OCI-LY3 (cell line): ENCODE measurements around the gene ZNF337.

Experiments used
- H2AFZ ChIP-seq: fragments of 200-600, 300-600 bp; shearing (Covaris generic); 2 replicates; pipeline ENCODE4 v1.6.0; 2014; ENCODE audit warnings: antibody characterized with exemption, low read depth, low read length
- H3K27ac ChIP-seq: fragments of 200-600, 300-600 bp; sonication (generic); 2 replicates; pipeline ENCODE4 v1.5.1; 2014; ENCODE audit warnings: mild to moderate bottlenecking, low read length, moderate library complexity, mixed read lengths
- H3K27me3 ChIP-seq: fragments of 200-600, 300-600 bp; sonication (generic); 2 replicates; pipeline ENCODE4 v1.6.1; 2014; ENCODE audit warnings: low read depth, low read length, mixed read lengths
- H3K36me3 ChIP-seq: fragments of 200-600, 300-600 bp; sonication (generic); replicated peaks from 2 replicates; pipeline ENCODE3; 2014; ENCODE audit warnings: low read depth, low read length, mixed read lengths
- H3K4me1 ChIP-seq: fragments of 300-600, 200-600 bp; sonication (generic); 2 replicates; pipeline ENCODE4 v1.6.1; 2014; ENCODE audit warnings: low read length, mixed read lengths
- H3K4me2 ChIP-seq: fragments of 200-600, 300-600 bp; sonication (generic); 2 replicates; pipeline ENCODE4 v1.6.1; 2014; ENCODE audit warnings: low read length, mixed read lengths
- H3K4me3 ChIP-seq: fragments of 300-600, 200-600 bp; sonication (generic); 2 replicates; pipeline ENCODE4 v1.5.1; 2014; ENCODE audit warnings: antibody characterized with exemption, mild to moderate bottlenecking, low read length, moderate library complexity
- H3K79me2 ChIP-seq: fragments of 300-600, 200-600 bp; shearing (Covaris generic); 2 replicates; pipeline ENCODE4 v1.6.1; 2014; ENCODE audit warnings: mild to moderate bottlenecking, low read length, mixed read lengths
- H3K9ac ChIP-seq: fragments of 300-600, 200-600 bp; shearing (Covaris generic); 2 replicates; pipeline ENCODE4 v1.6.0; 2014; ENCODE audit warnings: mild to moderate bottlenecking, low read length, moderate library complexity
- H3K9me3 ChIP-seq: fragments of 200-600, 300-600 bp; shearing (Covaris generic); 2 replicates; pipeline ENCODE4 v1.6.1; 2014; ENCODE audit warnings: low read length, mixed read lengths; ENCODE audit not compliant: insufficient read depth
- H4K20me1 ChIP-seq: fragments of 200-600, 300-600 bp; sonication (generic); 2 replicates; pipeline ENCODE4 v1.6.1; 2016; ENCODE audit warnings: low read length, mixed read lengths; ENCODE audit not compliant: insufficient read depth
- CTCF ChIP-seq: fragments of 200-600, 300-600 bp; sonication (generic); IDR thresholded peaks from 2 replicates; pipeline ENCODE4 v1.5.1; 2014; ENCODE audit warnings: antibody characterized with exemption, low read length, low read depth
- EZH2phosphoT487 ChIP-seq: fragments of 200-600 bp; shearing (Covaris generic); IDR thresholded peaks from 2 replicates; pipeline ENCODE4 v1.6.1; 2018; ENCODE audit warnings: antibody characterized with exemption, mixed run types, low read depth

Gene ZNF337

GRCh38 chr20:25696371-25697131, at the start of gene ZNF337:
Gene ZNF337, minus strand, starts transcription at chr20:25696853. Its CDS starts 10,436 bp downstream, at chr20:25686417.
- peak within 1 kb of the TSS; percentile 89 for H3K9ac ChIP-seq
- no peaks in the 10 kb centered on the region for H4K20me1 ChIP-seq
- peaks cover 38% of the 10 kb centered on the region for H3K79me2 ChIP-seq
- no peaks in the 10 kb centered on the region for H3K27me3 ChIP-seq
- H3K4me3 ChIP-seq: peak within 1 kb of the TSS; percentile 83
- H3K4me2 ChIP-seq: peak within 1 kb of the TSS; percentile 72
- peaks cover 38% of the 10 kb centered on the region for H3K4me1 ChIP-seq
- peaks cover 7% of the 10 kb centered on the region for H3K36me3 ChIP-seq
- H3K9me3 ChIP-seq: 0 out of 2 replicates have a peak, but pooled peaks cover 4% of the 10 kb centered on the region
- peak within 1 kb of the TSS; percentile 46 for H3K27ac ChIP-seq
- no peak for TF ChIP-seq EZH2phosphoT487
- no peak for TF ChIP-seq CTCF
- peak within 1 kb of the TSS; percentile 78 for H2AFZ ChIP-seq

DNA sequence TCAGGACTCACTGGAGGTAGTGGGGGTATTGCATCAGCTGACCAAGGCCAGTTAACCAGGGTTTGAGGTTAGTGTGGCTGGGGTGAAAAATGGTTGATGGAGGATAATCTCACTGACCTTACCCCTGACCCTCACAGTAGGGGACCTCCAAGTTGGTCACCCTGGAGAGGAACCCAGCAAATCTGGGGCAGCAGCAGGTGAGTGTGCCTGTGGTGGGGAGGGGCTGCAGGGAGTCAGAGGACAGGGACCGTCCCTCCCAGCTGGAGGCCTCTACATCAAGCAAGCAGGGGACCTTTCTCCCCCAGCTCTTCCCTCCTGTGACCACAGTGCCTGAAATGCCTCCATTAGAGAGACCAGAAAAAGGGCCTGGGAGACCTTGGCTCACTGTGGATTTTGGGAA, 49.1 kb upstream of the ZNF337 start:
- H3K4me3 ChIP-seq: no peak overlapping the region
- H3K36me3 ChIP-seq: no peaks in the 10 kb centered on the region
- H2AFZ ChIP-seq: no peak overlapping the region
- H3K79me2 ChIP-seq: no peaks in the 10 kb centered on the region
- H3K4me1 ChIP-seq: no peaks in the 10 kb centered on the region
- no peak overlapping the region for H3K27ac ChIP-seq
- no peak for TF ChIP-seq CTCF
- no peak for TF ChIP-seq EZH2phosphoT487
- H3K9me3 ChIP-seq: no peaks in the 10 kb centered on the region
- H3K27me3 ChIP-seq: no peaks in the 10 kb centered on the region
- H3K4me2 ChIP-seq: no peak overlapping the region
- H3K9ac ChIP-seq: no peak overlapping the region
- no peaks in the 10 kb centered on the region for H4K20me1 ChIP-seq

GRCh38 chr20:25745100-25745499, 48.4 kb upstream of the ZNF337 start:
- Histone ChIP-seq H3K27me3 (no peaks in the 10 kb centered on the region), H3K4me2 (no peak overlapping the region), H3K79me2 (no peaks in the 10 kb centered on the region), H3K9me3 (no peaks in the 10 kb centered on the region), H2AFZ (no peak overlapping the region), H3K27ac (no peak overlapping the region), H3K36me3 (no peaks in the 10 kb centered on the region), H3K9ac (no peak overlapping the region), H4K20me1 (no peaks in the 10 kb centered on the region), H3K4me3 (no peak overlapping the region), H3K4me1 (no peaks in the 10 kb centered on the region)
- TF ChIP-seq EZH2phosphoT487 (no peak), CTCF (no peak)

- H3K9me3 ChIP-seq: no peaks in the 10 kb centered on the region
- H4K20me1 ChIP-seq: no peaks in the 10 kb centered on the region
- no peaks in the 10 kb centered on the region for H3K36me3 ChIP-seq
- no peak overlapping the region for H3K27ac ChIP-seq
- no peak overlapping the region for H3K9ac ChIP-seq
- no peak overlapping the region for H3K4me2 ChIP-seq
- H3K79me2 ChIP-seq: no peaks in the 10 kb centered on the region
- H3K4me1 ChIP-seq: no peaks in the 10 kb centered on the region
- no peak for TF ChIP-seq EZH2phosphoT487
- TF ChIP-seq CTCF: no peak
- no peaks in the 10 kb centered on the region for H3K27me3 ChIP-seq
- no peak overlapping the region for H3K4me3 ChIP-seq
- no peak overlapping the region for H2AFZ ChIP-seq
Measured at GRCh38 chr20:25744261-25744660, 47.6 kb upstream of the ZNF337 start.
